Retinal pigment epithelial cell (primary cell): ENCODE measurements around the gene OSTF1.

ENCODE experiments used
- DNase-seq: peaks from one replicate; pipeline ENCODE4 v3.0.0-alpha.2; 2010; ENCODE audit warnings: low read depth
- H3K4me3 ChIP-seq: 2 replicates; pipeline ENCODE4 v1.5.1; 2011; ENCODE audit warnings: mild to moderate bottlenecking, low read length, control low read depth, moderate library complexity
- TF ChIP-seq, protein P1 (sequence below): conservative IDR thresholded peaks from 2 replicates; pipeline ENCODE4 v1.5.1; 2011; ENCODE audit warnings: low read depth, low read length, control low read depth, inconsistent platforms

OSTF1 gene

DNA sequence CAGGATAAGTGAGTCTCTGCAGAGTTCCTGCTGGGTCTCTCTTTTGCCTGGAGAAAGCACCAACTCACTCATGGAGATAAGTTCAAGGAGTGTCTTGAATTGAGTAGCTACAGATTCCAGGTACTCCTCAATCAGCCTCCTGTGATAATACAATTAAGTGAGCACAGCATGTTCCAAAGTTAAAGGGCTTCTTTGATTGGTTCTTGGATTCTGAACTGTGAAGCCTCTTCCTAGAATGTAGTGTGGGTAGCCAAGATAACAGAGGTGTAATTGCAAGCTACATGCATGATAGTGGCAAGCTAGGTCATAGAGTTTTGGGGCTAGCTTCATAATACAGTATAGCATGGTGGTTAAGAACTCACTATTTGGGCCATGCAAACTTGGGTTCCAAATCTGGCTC lies 37.0 kb upstream of the OSTF1 start:
- TF ChIP-seq, protein P1, sequence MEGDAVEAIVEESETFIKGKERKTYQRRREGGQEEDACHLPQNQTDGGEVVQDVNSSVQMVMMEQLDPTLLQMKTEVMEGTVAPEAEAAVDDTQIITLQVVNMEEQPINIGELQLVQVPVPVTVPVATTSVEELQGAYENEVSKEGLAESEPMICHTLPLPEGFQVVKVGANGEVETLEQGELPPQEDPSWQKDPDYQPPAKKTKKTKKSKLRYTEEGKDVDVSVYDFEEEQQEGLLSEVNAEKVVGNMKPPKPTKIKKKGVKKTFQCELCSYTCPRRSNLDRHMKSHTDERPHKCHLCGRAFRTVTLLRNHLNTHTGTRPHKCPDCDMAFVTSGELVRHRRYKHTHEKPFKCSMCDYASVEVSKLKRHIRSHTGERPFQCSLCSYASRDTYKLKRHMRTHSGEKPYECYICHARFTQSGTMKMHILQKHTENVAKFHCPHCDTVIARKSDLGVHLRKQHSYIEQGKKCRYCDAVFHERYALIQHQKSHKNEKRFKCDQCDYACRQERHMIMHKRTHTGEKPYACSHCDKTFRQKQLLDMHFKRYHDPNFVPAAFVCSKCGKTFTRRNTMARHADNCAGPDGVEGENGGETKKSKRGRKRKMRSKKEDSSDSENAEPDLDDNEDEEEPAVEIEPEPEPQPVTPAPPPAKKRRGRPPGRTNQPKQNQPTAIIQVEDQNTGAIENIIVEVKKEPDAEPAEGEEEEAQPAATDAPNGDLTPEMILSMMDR, result no peak
- DNase-seq, result no peak
- no peak overlapping the region for H3K4me3 ChIP-seq

DNA sequence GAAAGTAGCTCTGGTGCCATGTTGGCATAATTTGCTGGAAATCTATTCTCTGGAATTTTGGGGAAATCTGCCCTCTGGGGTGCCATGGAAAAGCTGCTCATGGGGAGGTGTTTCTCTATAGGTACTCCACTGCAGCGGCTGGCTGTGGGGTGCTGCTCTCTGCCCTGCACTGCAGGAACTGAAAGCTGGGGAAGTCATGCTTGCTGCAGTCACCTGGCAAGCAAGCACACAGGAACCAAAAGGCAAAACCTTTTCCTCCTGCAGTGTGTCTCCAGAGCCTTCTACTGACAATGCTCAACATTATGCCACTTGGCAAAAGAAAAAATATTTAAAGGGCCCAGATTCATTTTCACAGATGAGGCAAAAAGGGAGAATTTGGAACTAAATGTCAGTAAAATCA lies 34.4 kb upstream of the OSTF1 start:
- TF ChIP-seq, protein P1, result no peak
- no peak overlapping the region for H3K4me3 ChIP-seq
- DNase-seq, result no peak

DNA sequence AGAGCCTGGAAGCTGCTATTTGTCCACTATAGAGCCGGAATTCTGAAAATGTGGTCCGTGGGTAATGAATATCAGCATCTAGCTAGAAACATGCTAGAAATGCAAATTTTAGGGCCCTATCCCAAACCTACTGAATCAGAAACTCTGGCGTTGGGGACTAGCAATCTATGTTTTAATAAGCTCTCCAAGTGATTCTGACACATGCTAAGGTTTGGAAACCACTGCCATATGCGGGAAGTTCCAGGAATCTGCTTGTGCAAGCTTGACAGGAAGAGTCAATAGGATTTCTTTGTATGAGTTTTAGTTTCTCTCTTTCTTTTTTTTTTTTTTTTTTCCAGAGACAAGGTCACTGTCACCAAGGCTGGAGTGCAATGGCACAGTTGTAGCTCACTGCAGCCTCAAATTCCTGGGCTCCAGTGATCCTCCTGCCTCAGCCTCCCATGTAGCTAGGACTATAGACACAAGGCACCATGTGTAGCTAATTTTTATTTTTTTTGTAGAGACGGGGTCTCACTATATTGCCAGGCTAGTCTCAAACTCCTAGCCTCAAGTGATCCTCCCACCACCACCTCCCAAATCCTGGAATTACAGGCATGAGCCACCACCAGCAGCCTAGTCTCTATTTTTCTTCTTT lies 33.8 kb upstream of the OSTF1 start:
- TF ChIP-seq, protein P1, result no peak
- DNase-seq, result no peak
- no peak overlapping the region for H3K4me3 ChIP-seq

DNA sequence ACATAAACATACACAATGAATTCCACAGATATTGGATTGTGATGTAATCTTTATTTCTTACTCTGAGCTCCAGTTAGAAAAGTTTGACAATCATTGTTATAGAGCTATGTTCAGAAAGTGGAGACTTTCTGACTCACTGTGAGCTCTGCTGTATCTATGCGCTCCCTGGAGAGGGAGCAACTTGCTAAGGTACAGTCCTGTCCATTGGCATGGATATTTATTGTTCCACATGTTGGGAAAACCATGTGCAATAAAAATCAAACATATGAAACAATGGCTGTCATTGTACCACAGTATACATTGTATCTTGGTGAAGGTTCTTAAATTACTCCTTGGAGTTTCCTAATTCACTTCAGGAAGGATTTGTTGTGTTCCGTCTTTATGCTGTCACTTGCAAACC lies 27.1 kb upstream of the OSTF1 start:
- TF ChIP-seq, protein P1, result no peak

DNA sequence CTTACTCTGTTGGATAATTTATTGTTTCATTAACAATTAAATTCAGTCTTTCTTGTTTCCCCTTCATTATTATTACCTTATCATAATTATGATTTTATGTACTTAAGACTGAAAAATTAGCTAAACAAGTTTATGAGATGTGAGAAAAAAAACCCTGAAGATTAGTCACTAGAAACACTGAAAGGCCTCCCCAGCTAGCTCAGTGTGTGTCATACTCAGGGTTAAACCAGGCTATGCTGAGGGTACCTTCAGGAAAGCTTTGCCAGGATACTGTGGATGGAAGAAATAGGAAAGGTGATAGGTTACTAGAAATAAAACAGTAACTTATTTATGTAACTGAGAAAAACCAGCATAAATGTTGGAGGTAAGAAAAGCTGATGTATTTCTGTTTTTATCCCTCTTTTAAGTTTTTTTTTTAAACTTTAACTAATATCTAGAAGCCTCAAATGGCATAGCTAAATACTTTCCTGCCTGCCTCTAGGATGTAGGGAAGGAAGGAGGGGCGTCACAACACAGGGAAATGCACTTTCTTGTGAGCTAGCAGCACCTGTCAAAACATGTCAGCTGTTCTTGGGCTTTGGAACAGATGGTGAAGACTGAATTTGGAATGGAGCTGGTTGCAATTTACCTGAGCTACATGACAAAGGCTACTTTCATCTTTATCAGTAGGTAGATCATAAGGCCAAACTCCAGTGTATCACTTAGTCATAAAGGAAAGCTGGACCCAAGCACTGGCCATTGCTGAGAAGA lies 24.6 kb upstream of the OSTF1 start:
- DNase-seq, result no peak
- TF ChIP-seq, protein P1, result no peak
- H3K4me3 ChIP-seq, result no peak overlapping the region

More for the DNA sequence above, 27.1 kb upstream of the OSTF1 start:
- no peak overlapping the region for H3K4me3 ChIP-seq
- no peak for DNase-seq

DNA sequence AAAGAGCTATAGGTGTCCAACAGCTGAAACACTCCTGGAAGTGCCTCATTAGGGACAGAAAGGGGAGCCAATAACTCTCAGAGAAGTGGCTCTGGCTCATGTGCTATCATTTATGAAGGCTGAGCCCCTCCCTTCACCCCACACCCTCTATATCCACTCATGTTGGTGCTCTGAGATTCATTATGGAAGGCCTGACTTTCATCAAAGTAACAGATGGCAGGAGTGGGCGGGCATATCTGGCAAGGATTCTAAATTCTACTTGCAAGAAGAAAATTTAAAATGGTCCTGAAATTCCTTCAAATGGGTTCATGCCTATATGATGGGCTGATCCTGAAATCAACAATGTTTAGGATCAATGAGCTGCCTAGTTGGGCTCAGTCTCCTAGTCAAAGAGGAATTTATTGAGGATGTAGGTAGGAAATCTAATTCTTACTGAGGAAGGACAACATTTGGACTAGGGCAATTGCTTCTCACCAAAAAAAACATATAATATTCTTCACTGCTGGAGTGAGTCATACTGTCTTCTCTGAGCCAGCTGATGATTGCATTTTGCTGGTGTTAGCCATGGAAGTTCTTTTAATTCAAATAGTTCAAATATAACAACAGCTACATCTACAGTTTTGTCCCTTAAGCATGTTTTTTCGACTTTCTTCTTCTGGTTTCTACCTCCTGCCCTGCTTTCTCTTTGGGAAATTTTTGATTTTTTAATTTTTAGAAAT lies 23.8 kb upstream of the OSTF1 start:
- no peak for DNase-seq
- TF ChIP-seq, protein P1, result no peak
- H3K4me3 ChIP-seq, result no peak overlapping the region
